Prostate gland (tissue), 2 donors: ENCODE data around the gene ARAP2. TPM values are rescaled to one million over a fixed set of nuclear protein-coding genes. Genes with fewer than 3 reads are reported as not detected.

ENCODE experiments used
- DNase-seq: peaks from one replicate; pipeline ENCODE4 v3.0.0-alpha.2; 2019; ENCODE audit warnings: low spot score
- H3K27ac ChIP-seq, 2 donors: fragments of 200-600 bp; sonication (generic); 2 replicates each; pipeline ENCODE4 v1.5.1; 2017 to 2019
- H3K27me3 ChIP-seq: fragments of 200-600 bp; sonication (generic); replicated peaks from 2 replicates; pipeline ENCODE4 v1.5.1; 2019; ENCODE audit not compliant: insufficient read depth
- H3K36me3 ChIP-seq, 2 donors: fragments of 200-600 bp; sonication (generic); 1 replicate in 1 of 2; 2 replicates in 1 of 2; pipeline versions ENCODE4 v1.5.1 to v1.8.1; 2017 to 2019
- H3K4me1 ChIP-seq: fragments of 200-600 bp; sonication (generic); replicated peaks from 2 replicates; pipeline ENCODE4 v1.5.1; 2019
- H3K4me3 ChIP-seq, 2 donors: fragments of 200-600 bp; sonication (generic); 2 replicates each; pipeline ENCODE4 v1.5.1; 2017 to 2019
- H3K9me3 ChIP-seq: fragments of 200-600 bp; sonication (generic); 2 replicates; pipeline ENCODE4 v1.5.1; 2017
- CTCF ChIP-seq, 4 experiments: fragments of 200-600 bp in 2 of 4; fragments of 450-650 bp in 2 of 4; sonication (generic) in 2 of 4; IDR thresholded peaks; 1 replicate in 3 of 4; 2 replicates in 1 of 4; pipeline ENCODE4 v1.5.1; 2016 to 2019; ENCODE audit warnings: antibody characterized with exemption in 4 of 4, mild to moderate bottlenecking in 2 of 4, moderate library complexity in 2 of 4
- POLR2A ChIP-seq: fragments of 450-650 bp; IDR thresholded peaks from one replicate; pipeline ENCODE4 v1.6.1; 2016; ENCODE audit warnings: antibody characterized with exemption, mild to moderate bottlenecking
- POLR2AphosphoS5 ChIP-seq: sonication (generic); formaldehyde crosslinking; IDR thresholded peaks from one replicate; pipeline ENCODE4 v1.6.1; 2017; ENCODE audit warnings: antibody characterized with exemption
- WGBS: methylation state at CpG from one replicate; pipeline ENCODE4 v1.1.5; 2018; 5-methylcytosine and 5-hydroxymethylcytosine counted together
- intact Hi-C: fragments of 100-400 bp; cut with DNase I; formaldehyde crosslinking; loops from one replicate; pipeline ENCODE4 v1.14.2; 2022
- total RNA-seq, 2 donors: library from RNA; depleted of rRNA; stranded (reverse); fragments of >200 nt; gene quantifications; one replicate each; pipeline ENCODE4 v1.1.0, GENCODE V29; 2016

ARAP2 gene
- total RNA-seq, 2 donors from 2014 or later = 10.3 to 97.8 TPM

DNA sequence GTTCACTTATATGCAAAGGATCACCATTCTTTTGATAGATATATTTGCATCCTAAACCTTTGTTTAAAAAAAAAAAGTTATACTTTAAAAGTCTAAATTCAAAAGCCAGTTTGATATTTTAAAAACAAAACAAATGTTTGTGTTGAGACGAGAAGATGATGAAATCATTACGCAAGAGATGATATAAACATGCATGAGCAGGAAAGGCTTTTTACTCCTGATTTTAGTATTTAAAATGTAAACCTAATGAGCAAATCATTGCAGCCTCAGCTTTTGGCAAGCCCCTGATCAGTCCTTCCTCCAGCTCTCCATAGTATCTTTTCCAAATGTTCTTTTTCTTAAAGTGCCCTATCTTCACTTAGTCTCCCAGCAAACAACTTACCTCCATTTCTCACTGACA lies 115.6 kb downstream of the ARAP2 start:
- Histone ChIP-seq H3K27ac (no peak overlapping the region), H3K9me3 (no peaks in the 10 kb centered on the region), H3K4me3 (no peak overlapping the region), H3K36me3 (no peaks in the 10 kb centered on the region), H3K27me3 (no peaks in the 10 kb centered on the region), H3K4me1 (no peaks in the 10 kb centered on the region)
- TF ChIP-seq CTCF (IDR thresholded peaks at IDR 0.05) (no peak), POLR2AphosphoS5 (no peak), POLR2A (no peak)
- 68% methylated on average over 2 of the region's 2 CpGs for WGBS
- intact Hi-C loops = no loop called here
- DNase-seq = no peak

DNA sequence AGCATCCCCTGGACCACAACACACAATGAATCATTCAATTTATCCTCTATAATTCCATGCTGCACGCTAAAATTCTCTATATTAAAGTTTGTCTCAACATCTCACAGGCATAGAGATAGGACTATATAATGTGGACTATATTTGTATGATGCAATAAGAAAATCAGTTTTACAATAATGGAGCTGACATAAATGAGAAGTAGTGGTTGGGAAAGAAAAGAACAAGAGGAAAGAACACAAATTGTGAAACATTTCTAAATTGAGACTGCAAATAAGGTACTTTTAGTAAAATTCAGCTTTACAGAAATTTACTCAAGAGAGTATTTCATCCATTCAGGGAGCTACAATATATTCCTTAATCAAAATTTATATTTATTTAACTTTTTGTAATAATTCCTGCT lies 120.4 kb downstream of the ARAP2 start:
- intact Hi-C loops = no loop called here
- no peaks in the 10 kb centered on the region for H3K27me3 ChIP-seq
- H3K4me3 ChIP-seq = no peak overlapping the region
- H3K9me3 ChIP-seq = no peaks in the 10 kb centered on the region
- DNase-seq = no peak
- 65% methylated on average over 1 of the region's 1 CpG for WGBS
- no peaks in the 10 kb centered on the region for H3K36me3 ChIP-seq
- no peak overlapping the region for H3K27ac ChIP-seq
- TF ChIP-seq POLR2AphosphoS5 = no peak
- TF ChIP-seq CTCF (IDR thresholded peaks at IDR 0.05) = no peak
- TF ChIP-seq POLR2A = no peak
- no peaks in the 10 kb centered on the region for H3K4me1 ChIP-seq

GRCh38 chr4:36115312-36115711 lies 129.0 kb downstream of the ARAP2 start:
- no peaks in the 10 kb centered on the region for H3K27me3 ChIP-seq
- no peaks in the 10 kb centered on the region for H3K9me3 ChIP-seq
- 84% methylated on average over 3 of the region's 3 CpGs for whole genome bisulfite sequencing
- H3K27ac ChIP-seq = no peak overlapping the region
- no peak overlapping the region for H3K4me3 ChIP-seq
- H3K4me1 ChIP-seq = no peaks in the 10 kb centered on the region
- no peaks in the 10 kb centered on the region for H3K36me3 ChIP-seq
- DNase-seq = no peak
- intact Hi-C loops = no loop called here
- TF ChIP-seq CTCF (IDR thresholded peaks at IDR 0.05) (no peak), POLR2A (no peak), POLR2AphosphoS5 (no peak)

DNA sequence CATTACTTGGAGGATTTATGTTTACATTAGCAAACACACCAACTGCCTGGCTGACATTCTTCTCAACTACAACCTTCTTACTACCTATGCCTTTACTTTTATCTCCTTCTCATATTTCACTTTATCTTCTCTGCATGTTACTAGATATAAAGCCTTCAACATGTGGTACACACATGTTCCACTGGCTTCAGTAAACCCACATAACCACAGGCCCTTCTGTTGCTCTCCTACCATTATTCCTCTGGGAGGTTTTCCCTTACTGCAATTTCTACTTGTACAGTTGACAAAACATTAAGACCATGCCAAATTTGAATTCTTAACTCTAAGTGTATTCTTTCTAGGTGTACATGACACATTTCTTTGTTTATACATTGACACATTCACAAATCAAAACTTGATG lies 133.1 kb downstream of the ARAP2 start:
- H3K27me3 ChIP-seq = no peaks in the 10 kb centered on the region
- H3K4me1 ChIP-seq = no peaks in the 10 kb centered on the region
- no peak overlapping the region for H3K27ac ChIP-seq
- no peak for TF ChIP-seq POLR2AphosphoS5
- no peak for TF ChIP-seq POLR2A
- no peak for TF ChIP-seq CTCF (IDR thresholded peaks at IDR 0.05)
- intact Hi-C loops = no loop called here
- no peaks in the 10 kb centered on the region for H3K36me3 ChIP-seq
- no peak for DNase-seq
- H3K4me3 ChIP-seq = no peak overlapping the region
- no peaks in the 10 kb centered on the region for H3K9me3 ChIP-seq

DNA sequence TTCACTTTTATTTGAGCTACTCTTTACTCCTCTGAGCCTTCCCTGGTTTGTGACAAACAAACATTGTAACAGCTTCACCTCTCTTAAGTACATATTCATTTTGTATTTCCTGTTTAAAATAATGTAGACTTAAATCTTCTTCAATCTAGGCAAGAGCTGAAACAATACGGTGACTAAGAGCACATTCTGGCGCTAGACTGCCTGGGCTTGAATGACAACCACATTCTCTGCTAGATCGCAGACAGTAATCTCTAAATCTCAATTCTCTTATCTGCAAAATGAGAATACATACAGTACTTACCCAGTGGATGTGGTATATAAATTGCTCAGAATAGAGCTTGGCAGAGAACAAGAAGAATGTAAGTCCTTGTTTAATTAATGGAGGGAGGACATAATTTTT lies 144.8 kb downstream of the ARAP2 start:
- 57% methylated on average over 3 of the region's 3 CpGs for whole genome bisulfite sequencing
- H3K9me3 ChIP-seq = no peaks in the 10 kb centered on the region
- H3K36me3 ChIP-seq = no peaks in the 10 kb centered on the region
- no peaks in the 10 kb centered on the region for H3K27me3 ChIP-seq
- no peak overlapping the region for H3K4me3 ChIP-seq
- DNase-seq = no peak
- TF ChIP-seq CTCF (IDR thresholded peaks at IDR 0.05) (no peak), POLR2AphosphoS5 (no peak), POLR2A (no peak)
- H3K27ac ChIP-seq = no peak overlapping the region
- intact Hi-C loops = no loop called here
- H3K4me1 ChIP-seq = no peaks in the 10 kb centered on the region
